RPMI7951 (cell line): ENCODE results near the gene RAVER1. TPM values are rescaled to one million over a fixed set of nuclear protein-coding genes. Genes with fewer than 3 reads are reported as not detected.

Source experiments
- DNase-seq: peaks from one replicate; pipeline ENCODE4 v3.0.0-alpha.2; 2012; ENCODE audit warnings: low read depth
- total RNA-seq: library from RNA; depleted of rRNA; stranded (reverse); fragments of >200 nt; shearing (Covaris generic); gene quantifications from 2 replicates; pipeline ENCODE4 v1.2.3, GENCODE V29; 2014

RAVER1 gene
- total RNA-seq, 1 experiment from 2014 or later = 9.0 TPM

DNA sequence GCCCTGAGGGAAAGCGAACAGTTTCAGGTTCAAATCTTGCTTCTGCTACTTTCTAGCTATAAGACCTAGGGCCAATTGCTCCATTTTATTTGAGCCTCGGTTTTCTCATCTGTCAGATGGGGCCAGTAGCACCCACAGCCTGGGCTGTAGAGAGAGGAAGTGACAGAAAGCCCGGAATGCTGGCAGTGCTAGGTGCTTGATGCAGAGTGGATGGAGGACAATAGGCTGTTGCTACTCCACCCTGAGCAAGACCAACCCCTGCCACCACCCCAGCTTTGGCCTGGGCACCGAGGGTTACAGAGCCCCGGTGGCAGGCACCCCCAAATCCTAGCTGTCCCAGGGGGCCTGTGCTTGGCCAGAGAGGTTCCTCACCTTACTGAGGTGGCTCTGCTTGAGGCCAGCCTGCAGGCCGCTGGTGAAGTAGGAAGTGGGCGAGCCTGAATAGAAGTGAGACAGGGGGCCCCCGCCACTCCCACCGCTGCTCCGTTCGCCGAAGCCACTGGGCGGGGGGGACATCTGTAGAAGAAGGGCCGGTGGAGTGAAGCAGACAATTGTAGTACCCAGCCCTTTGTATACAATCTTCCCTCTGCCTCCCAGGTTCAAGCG, 15.4 kb downstream of the RAVER1 start:
- no peak for DNase-seq

- no peak for DNase-seq
Measured at GRCh38 chr19:10317045-10317856, 16.1 kb downstream of the RAVER1 start.

GRCh38 chr19:10316229-10317044, 16.9 kb downstream of the RAVER1 start:
- no peak for DNase-seq

DNA sequence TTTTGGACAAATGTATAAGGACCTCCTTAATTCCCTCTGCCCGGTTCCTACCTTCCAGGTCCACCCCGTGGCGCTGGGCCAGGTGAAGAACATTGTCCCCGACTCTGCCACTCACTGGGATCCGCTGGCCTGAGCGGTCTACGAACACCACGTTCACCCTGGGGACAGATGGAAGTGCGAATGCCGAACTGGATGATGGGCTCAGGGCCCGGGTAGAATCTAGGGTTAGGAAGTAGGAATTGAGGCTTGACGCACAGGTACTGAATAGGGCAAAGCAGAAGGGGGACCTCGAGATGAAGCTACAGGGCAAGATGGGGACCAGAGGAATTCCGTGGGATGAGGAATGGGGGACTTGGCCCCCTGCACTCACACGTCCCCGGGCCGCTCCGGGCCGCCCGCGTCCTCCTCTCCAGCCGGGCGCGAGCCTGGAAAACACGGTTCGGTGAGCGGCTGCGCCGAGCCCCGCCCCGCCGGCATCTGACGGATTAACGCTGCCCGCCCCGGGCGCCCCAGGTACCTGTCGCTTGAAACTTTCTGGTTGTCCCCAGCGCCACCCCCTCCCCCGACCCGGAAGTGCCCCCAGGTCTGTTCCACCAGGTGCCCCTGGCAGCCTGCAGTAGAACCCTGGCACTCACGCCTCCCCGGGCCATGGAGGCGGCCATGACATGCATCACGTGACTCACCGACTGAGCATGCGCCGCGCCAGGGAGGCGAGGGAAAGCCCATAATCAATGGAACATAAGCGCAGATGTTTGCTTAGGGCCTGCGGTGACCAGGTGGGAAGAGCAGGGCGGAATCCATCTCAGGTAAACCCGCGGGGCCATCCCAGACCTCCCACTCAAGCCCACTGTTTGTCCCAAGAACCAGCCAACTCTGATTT, 17.8 kb downstream of the RAVER1 start, which contains the start of gene FDX2:
Gene FDX2, minus strand, starts transcription at position 681 of the 880 bp plus-strand sequence. Its CDS starts 19 bp downstream, at position 662.
- DNase-seq = peak; percentile 74

GRCh38 chr19:10309423-10309822, 23.9 kb downstream of the RAVER1 start, which contains the start of gene ZGLP1:
Gene ZGLP1, minus strand, starts transcription at chr19:10309815.
- DNase-seq = no peak

- DNase-seq = no peak
Measured at GRCh38 chr19:10306327-10306726, 27.0 kb downstream of the RAVER1 start.

- DNase-seq = peak; percentile 70
Measured at GRCh38 chr19:10305139-10305806, 28.1 kb downstream of the RAVER1 start.

- no peak for DNase-seq
Measured at GRCh38 chr19:10299545-10300458, 33.5 kb downstream of the RAVER1 start.

GRCh38 chr19:10295847-10296591, 37.3 kb downstream of the RAVER1 start:
- no peak for DNase-seq

DNA sequence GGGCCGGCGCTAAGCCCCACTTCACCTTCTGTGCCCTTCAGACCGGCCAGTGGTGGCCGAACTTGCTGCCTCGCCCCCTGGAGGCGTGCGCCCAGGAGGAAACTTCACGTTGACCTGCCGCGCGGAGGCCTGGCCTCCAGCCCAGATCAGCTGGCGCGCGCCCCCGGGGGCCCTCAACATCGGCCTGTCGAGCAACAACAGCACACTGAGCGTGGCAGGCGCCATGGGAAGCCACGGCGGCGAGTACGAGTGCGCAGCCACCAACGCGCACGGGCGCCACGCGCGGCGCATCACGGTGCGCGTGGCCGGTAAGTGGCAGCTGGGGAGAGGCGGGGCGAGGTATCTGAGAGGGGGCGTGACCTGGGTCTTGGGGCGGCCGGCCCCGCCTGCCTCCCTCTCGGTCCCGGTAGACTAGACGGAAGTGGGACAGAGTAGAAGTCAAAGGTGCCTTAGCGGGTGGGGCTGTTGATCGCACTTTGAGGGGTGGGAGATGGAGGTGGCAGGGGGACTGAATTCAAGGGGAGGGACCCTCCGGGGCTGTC, 38.0 kb downstream of the RAVER1 start:
- DNase-seq = peak; percentile 48

DNA sequence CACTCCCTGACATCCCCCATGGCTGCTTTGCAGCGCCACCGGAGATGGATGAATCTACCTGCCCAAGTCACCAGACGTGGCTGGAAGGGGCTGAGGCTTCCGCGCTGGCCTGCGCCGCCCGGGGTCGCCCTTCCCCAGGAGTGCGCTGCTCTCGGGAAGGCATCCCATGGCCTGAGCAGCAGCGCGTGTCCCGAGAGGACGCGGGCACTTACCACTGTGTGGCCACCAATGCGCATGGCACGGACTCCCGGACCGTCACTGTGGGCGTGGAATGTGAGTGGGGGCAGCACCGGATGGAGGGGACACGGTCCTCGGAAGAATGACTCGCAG, 39.0 kb downstream of the RAVER1 start:
- no peak for DNase-seq

DNA sequence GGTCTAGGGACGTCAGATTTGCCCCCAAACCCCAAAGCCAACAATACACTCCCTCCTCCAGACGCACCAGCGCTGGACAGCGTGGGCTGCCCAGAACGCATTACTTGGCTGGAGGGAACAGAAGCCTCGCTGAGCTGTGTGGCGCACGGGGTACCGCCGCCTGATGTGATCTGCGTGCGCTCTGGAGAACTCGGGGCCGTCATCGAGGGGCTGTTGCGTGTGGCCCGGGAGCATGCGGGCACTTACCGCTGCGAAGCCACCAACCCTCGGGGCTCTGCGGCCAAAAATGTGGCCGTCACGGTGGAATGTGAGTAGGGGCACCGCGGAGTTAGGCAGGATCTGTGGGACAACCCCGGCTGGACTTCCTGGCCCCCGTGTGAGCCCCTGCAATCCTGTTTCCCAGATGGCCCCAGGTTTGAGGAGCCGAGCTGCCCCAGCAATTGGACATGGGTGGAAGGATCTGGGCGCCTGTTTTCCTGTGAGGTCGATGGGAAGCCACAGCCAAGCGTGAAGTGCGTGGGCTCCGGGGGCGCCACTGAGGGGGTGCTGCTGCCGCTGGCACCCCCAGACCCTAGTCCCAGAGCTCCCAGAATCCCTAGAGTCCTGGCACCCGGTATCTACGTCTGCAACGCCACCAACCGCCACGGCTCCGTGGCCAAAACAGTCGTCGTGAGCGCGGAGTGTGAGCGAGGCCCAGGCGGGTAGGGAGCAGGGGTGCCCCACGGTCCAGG, 39.5 kb downstream of the RAVER1 start:
- no peak for DNase-seq

DNA sequence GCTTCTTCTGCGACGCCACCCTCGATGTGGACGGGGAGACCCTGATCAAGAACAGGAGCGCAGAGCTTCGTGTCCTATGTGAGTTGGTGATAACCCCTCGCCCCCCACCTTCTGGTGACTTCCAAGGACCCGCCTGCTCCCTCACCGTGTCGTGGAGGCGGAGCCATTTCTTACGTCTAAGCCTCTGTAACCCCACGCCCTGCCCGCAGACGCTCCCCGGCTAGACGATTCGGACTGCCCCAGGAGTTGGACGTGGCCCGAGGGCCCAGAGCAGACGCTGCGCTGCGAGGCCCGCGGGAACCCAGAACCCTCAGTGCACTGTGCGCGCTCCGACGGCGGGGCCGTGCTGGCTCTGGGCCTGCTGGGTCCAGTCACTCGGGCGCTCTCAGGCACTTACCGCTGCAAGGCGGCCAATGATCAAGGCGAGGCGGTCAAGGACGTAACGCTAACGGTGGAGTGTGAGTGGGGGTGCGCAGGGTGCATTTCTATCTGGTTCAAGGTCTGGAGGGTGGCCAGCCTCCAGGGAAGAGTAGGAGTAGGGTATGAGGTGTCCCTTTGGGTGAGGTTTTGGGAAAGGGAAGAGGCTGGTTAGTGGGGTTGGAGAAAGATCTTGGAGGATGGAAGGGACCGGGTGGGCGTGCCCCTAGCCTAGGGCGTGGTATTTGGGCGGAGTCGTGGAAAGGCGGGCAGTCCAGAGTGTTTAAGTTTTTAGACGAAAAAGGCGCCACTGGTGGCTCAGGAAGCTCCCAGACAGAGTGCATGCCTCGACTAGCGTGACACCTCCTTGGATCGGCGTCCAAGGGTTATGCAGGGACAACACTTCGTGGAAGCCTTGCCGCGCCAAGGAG, 40.3 kb downstream of the RAVER1 start:
- peak; percentile 38 for DNase-seq

DNA sequence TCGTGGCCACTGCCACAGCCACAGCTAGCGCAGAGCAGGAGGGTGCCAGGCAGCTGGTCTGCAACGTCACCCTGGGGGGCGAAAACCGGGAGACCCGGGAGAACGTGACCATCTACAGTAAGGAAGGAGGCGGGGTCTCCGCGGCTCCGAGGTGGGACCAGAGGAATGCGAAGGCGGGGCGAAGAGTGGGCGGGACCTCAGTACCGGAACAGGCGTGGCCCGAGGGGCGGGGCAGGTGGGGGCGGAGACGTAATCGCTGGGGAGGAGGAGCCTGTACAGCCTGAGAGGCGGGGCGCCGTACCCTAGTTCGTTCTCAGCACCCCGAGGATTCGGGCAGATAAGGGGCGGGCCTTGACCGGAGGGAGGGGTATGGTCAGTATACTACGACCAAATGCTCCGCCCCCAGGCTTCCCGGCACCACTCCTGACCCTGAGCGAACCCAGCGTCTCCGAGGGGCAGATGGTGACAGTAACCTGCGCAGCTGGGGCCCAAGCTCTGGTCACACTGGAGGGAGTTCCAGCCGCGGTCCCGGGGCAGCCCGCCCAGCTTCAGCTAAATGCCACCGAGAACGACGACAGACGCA, 41.0 kb downstream of the RAVER1 start:
- peak; percentile 84 for DNase-seq

- no peak for DNase-seq
Measured at GRCh38 chr19:10291554-10292205, 41.6 kb downstream of the RAVER1 start.

DNA sequence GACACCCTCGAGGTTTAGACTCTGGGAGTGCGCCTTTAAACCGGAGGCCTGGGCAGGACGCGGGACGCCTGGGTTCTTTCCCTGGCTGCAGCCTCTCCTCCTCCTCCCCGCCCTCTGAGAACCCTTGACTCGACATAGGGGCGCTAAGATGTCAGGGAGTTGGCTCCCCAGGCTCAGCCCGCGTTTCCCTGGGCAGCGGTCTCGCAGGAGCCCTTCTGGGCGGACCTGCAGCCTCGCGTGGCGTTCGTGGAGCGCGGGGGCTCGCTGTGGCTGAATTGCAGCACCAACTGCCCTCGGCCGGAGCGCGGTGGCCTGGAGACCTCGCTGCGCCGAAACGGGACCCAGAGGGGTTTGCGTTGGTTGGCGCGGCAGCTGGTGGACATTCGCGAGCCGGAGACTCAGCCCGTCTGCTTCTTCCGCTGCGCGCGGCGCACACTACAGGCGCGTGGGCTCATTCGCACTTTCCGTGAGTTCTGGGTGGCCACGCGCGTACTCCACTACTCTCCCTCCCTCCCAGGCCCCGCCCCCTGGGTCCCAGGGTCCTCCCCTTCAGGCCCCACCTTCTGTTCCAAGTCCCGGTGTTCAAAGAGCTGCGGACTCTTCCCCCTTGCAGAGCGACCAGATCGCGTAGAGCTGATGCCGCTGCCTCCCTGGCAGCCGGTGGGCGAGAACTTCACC, 42.3 kb downstream of the RAVER1 start:
- DNase-seq = peak; percentile 70
